Measurements from ENCODE around the gene PIK3R1.
A peak's percentile ranks its signal among the peaks of the same experiment; 100 is the strongest.

The PIK3R1 gene

GRCh38 chr5:68270399-68270975, 54.9 kb downstream of the PIK3R1 start:
- no peak for DNase-seq (ENCODE audit: low read depth in 2 of 2)

- DNase-seq (ENCODE audit: low read depth in 2 of 2), result no peak
Measured at GRCh38 chr5:68271124-68271523, 55.6 kb downstream of the PIK3R1 start.

- no peak for DNase-seq (ENCODE audit: low read depth in 2 of 2)
Measured at GRCh38 chr5:68272289-68272688, 56.7 kb downstream of the PIK3R1 start.

GRCh38 chr5:68273717-68274409, 58.3 kb downstream of the PIK3R1 start:
- DNase-seq (ENCODE audit: low read depth in 2 of 2), result no peak

GRCh38 chr5:68274847-68275651, 59.5 kb downstream of the PIK3R1 start:
- no peak for DNase-seq (ENCODE audit: low read depth in 2 of 2)

- no peak for DNase-seq (ENCODE audit: low read depth in 2 of 2)
Measured at GRCh38 chr5:68276740-68277139, 61.2 kb downstream of the PIK3R1 start.

- DNase-seq (ENCODE audit: low read depth in 2 of 2), result no peak
Measured at GRCh38 chr5:68277431-68277830, 61.9 kb downstream of the PIK3R1 start.

- DNase-seq (ENCODE audit: low read depth in 2 of 2), result no peak
Measured at GRCh38 chr5:68279984-68280383, 64.4 kb downstream of the PIK3R1 start.

GRCh38 chr5:68282001-68282400, 66.4 kb downstream of the PIK3R1 start:
- DNase-seq (ENCODE audit: low read depth in 2 of 2), result no peak

GRCh38 chr5:68283766-68284165, 68.2 kb downstream of the PIK3R1 start:
- no peak for DNase-seq (ENCODE audit: low read depth in 2 of 2)

GRCh38 chr5:68285075-68285840, 69.7 kb downstream of the PIK3R1 start:
- no peak for DNase-seq (ENCODE audit: low read depth in 2 of 2)

- DNase-seq (ENCODE audit: low read depth in 2 of 2), result no peak
Measured at GRCh38 chr5:68285851-68286611, 70.5 kb downstream of the PIK3R1 start.

- no peak for DNase-seq (ENCODE audit: low read depth in 2 of 2)
Measured at GRCh38 chr5:68286612-68286912, 71.0 kb downstream of the PIK3R1 start.

- no peak for DNase-seq (ENCODE audit: low read depth in 2 of 2)
Measured at GRCh38 chr5:68287631-68287975, 72.0 kb downstream of the PIK3R1 start.

GRCh38 chr5:68287976-68288706, 72.6 kb downstream of the PIK3R1 start:
- peak in 1 of 2 donors; percentile 22 for DNase-seq (ENCODE audit: low read depth in 2 of 2)

- DNase-seq (ENCODE audit: low read depth in 2 of 2), result no peak
Measured at GRCh38 chr5:68288707-68289134, 73.2 kb downstream of the PIK3R1 start.

GRCh38 chr5:68289498-68289897, 73.9 kb downstream of the PIK3R1 start:
- DNase-seq (ENCODE audit: low read depth in 2 of 2), result no peak

- DNase-seq (ENCODE audit: low read depth in 2 of 2), result no peak
Measured at GRCh38 chr5:68290260-68290674, 74.7 kb downstream of the PIK3R1 start.

- no peak for DNase-seq (ENCODE audit: low read depth in 2 of 2)
Measured at GRCh38 chr5:68290847-68291246, 75.3 kb downstream of the PIK3R1 start.

- DNase-seq (ENCODE audit: low read depth in 2 of 2), result no peak
Measured at GRCh38 chr5:68292316-68292715, 76.8 kb downstream of the PIK3R1 start.

GRCh38 chr5:68295772-68296171, 80.2 kb downstream of the PIK3R1 start:
- DNase-seq (ENCODE audit: low read depth in 2 of 2), result no peak
